AG10803 (cell line): Measurements from ENCODE around the gene VWA8.

Experiments
- DNase-seq: peaks from one replicate; pipeline ENCODE4 v3.0.0; 2010; ENCODE audit warnings: low read depth
- H3K4me3 ChIP-seq: 2 replicates; pipeline ENCODE4 v1.5.1; 2011; ENCODE audit warnings: mild to moderate bottlenecking, low read length, control low read depth
- CTCF ChIP-seq: conservative IDR thresholded peaks from 2 replicates; pipeline ENCODE4 v1.5.1; 2011; ENCODE audit warnings: mild to moderate bottlenecking, low read length, control low read depth, inconsistent platforms

The VWA8 gene

GRCh38 chr13:41565846-41566245, 395.1 kb downstream of the VWA8 start:
- DNase-seq: no peak
- H3K4me3 ChIP-seq: no peak overlapping the region
- no peak for TF ChIP-seq CTCF

- no peak for TF ChIP-seq CTCF
- no peak overlapping the region for H3K4me3 ChIP-seq
- peak; percentile 80 for DNase-seq
These were observed 395.7 kb downstream of the VWA8 start for GRCh38 chr13:41565216-41565615.

DNA sequence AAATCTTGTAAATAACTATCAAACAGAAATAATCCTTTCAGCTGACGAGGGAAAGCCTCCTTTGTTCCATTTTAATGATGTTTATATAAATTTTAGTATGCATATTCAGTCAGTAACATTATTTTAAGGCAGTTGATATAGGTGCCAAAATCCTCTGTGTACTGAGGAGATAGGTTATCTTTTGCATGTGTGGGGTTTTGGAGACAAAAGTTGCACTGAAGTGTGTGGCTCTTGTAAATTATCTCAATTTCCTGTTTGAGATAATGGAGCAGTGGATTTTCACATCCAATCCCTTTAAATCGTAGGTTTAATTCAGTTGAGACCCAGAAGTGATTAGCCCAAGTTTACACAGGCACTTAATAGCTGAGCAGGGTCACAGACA, 396.9 kb downstream of the VWA8 start:
- no peak overlapping the region for H3K4me3 ChIP-seq
- TF ChIP-seq CTCF: no peak
- DNase-seq: no peak

- DNase-seq: peak; percentile 81
- TF ChIP-seq CTCF: no peak
- H3K4me3 ChIP-seq: no peak overlapping the region
These were observed 397.4 kb downstream of the VWA8 start for GRCh38 chr13:41563341-41563983.

DNA sequence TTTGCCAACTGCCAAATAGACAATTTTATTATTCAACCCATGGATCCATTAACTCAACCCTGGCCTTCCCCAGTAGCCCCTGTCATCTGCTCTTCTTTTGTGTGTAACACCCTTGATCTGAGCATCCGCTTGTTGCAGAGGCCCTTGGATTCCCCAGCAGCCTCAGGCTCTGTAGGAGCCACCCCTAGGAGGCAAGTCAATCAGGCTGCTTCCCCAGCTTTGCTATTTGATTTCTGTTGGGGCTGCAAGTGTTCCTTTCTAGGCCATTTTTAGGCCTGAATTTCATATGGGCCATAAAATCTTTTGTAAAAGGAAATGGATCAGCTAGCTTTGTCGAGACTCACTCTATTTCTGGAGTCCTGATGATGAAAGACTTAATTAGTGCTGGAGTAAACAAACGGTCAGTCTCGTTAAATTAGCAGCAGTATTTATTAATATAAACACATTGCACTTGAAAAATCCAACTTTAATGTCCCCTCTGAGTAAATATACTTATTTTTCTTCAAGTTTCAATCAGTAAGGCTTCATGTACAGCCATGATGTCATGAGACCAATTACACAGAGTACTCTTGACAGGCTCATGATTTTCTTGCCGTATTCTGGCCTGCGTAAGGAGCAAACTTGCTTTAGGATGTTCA, 398.2 kb downstream of the VWA8 start:
- H3K4me3 ChIP-seq: no peak overlapping the region
- no peak for DNase-seq
- no peak for TF ChIP-seq CTCF

- H3K4me3 ChIP-seq: no peak overlapping the region
- no peak for TF ChIP-seq CTCF
- peak; percentile 84 for DNase-seq
These were observed 398.8 kb downstream of the VWA8 start for GRCh38 chr13:41562083-41562482.

DNA sequence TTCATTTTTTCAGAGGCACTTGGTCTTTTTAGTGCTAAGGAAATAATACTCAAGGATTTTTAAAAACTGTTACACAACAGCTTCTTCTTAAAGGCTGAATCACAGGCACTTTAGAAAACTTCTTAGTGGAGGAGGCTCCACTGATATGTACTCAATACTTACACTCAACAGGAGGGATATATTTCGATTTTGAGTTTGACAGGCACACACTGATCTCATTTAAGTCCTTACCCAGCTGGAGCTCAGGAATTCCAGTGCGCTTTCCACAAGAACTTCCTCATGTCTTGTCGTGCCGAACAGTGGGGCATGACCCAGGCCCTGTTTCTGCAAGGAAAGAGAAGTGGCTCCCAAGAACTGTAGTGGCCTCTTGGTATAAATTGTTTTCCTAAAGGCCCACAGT, 399.7 kb downstream of the VWA8 start:
- no peak overlapping the region for H3K4me3 ChIP-seq
- TF ChIP-seq CTCF: no peak
- DNase-seq: peak; percentile 69
